WI38 (cell line): Measurements from ENCODE around the gene OSTF1.

Experiments used
- H3K4me3 ChIP-seq: 2 replicates; pipeline ENCODE4 v1.5.1; 2011; ENCODE audit warnings: low read depth, mild to moderate bottlenecking, control low read depth, low read length
- CTCF ChIP-seq: IDR thresholded peaks from 2 replicates; pipeline ENCODE4 v1.5.1; 2012; ENCODE audit warnings: low read depth, mild to moderate bottlenecking, control low read depth, low read length

Gene OSTF1

GRCh38 chr9:75190762-75191161, 102.4 kb downstream of the OSTF1 start:
- no peak for TF ChIP-seq CTCF
- no peak overlapping the region for H3K4me3 ChIP-seq
